Measurements from ENCODE around the gene DHX32. TPM values are rescaled to one million over a fixed set of nuclear protein-coding genes. Genes with fewer than 3 reads are reported as not detected.

The DHX32 gene
- polyA plus RNA-seq, 1 donor (not counting 4 experiments of a cell fraction or from before 2014, with no cell fraction given): 48.3 TPM

- Histone ChIP-seq H3K79me2 (ENCODE audit: control insufficient read depth, insufficient read depth, low read length) (no peaks in the 10 kb centered on the region), H3K9me1 (ENCODE audit: control insufficient read depth, extremely low read depth, insufficient read depth, low read length) (no peaks in the 10 kb centered on the region), H3K9me3 (ENCODE audit: control insufficient read depth, low read depth, low read length) (no peaks in the 10 kb centered on the region), H4K20me1 (ENCODE audit: control insufficient read depth, extremely low read depth, insufficient read depth, low read length) (no peaks in the 10 kb centered on the region), H3K4me2 (ENCODE audit: control insufficient read depth, extremely low read depth, insufficient read depth, low read depth, low read length) (no peak overlapping the region), H3K4me3 (ENCODE audit: control insufficient read depth in 2 of 3, extremely low read depth in 1 of 3, insufficient read depth in 2 of 3, low read depth in 1 of 3, low read length in 3 of 3) (no peak overlapping the region), H3K4me1 (ENCODE audit: control insufficient read depth, extremely low read depth, insufficient read depth, low read length) (no peaks in the 10 kb centered on the region), H3K9ac (ENCODE audit: control insufficient read depth, extremely low read depth, insufficient read depth, low read length) (no peak overlapping the region), H3K27ac (ENCODE audit: control insufficient read depth, insufficient read depth, low read length) (no peak overlapping the region), H3K27me3 (ENCODE audit: control insufficient read depth, extremely low read depth, insufficient read depth, low read length) (no peaks in the 10 kb centered on the region), H2AFZ (ENCODE audit: control insufficient read depth, low read length) (no peak overlapping the region), H3K36me3 (ENCODE audit: control insufficient read depth in 2 of 2, extremely low read depth in 1 of 2, insufficient read depth in 2 of 2, low read length in 2 of 2) (peaks cover 6 to 21% of the 10 kb centered on the region in 2 experiments)
- FAIRE-seq (no peak), DNase-seq (ENCODE audit: low read depth, low spot score) (no peak)
- no peak for TF ChIP-seq EZH2 (IDR thresholded peaks at IDR 0.05; ENCODE audit: low read length)
- no peak for TF ChIP-seq CTCF (optimal IDR thresholded peaks at IDR 0.05 in 1 of 3, IDR thresholded peaks at IDR 0.05 in 1 of 3, conservative IDR thresholded peaks at IDR 0.05 in 1 of 3; ENCODE audit: extremely low read depth in 1 of 3, insufficient read depth in 2 of 3, low read length in 3 of 3)
- dilution Hi-C loops (cut with MboI; ENCODE audit: extremely low pct_ligation_motif_present, low sequenced_read_pairs): no loop called here
These were observed 83.7 kb downstream of the DHX32 start for GRCh38 chr10:125797424-125797823.

- dilution Hi-C loops (cut with MboI; ENCODE audit: extremely low pct_ligation_motif_present, low sequenced_read_pairs): no loop called here
- FAIRE-seq (no peak), DNase-seq (ENCODE audit: low read depth, low spot score) (no peak)
- H3K9ac ChIP-seq (ENCODE audit: control insufficient read depth, extremely low read depth, insufficient read depth, low read length): no peak overlapping the region
- H3K9me3 ChIP-seq (ENCODE audit: control insufficient read depth, low read depth, low read length): no peaks in the 10 kb centered on the region
- H3K4me2 ChIP-seq (ENCODE audit: control insufficient read depth, extremely low read depth, insufficient read depth, low read depth, low read length): no peak overlapping the region
- no peak overlapping the region for H3K4me3 ChIP-seq (ENCODE audit: control insufficient read depth in 2 of 3, extremely low read depth in 1 of 3, insufficient read depth in 2 of 3, low read depth in 1 of 3, low read length in 3 of 3)
- no peak overlapping the region for H2AFZ ChIP-seq (ENCODE audit: control insufficient read depth, low read length)
- no peak overlapping the region for H3K27ac ChIP-seq (ENCODE audit: control insufficient read depth, insufficient read depth, low read length)
- H3K27me3 ChIP-seq (ENCODE audit: control insufficient read depth, extremely low read depth, insufficient read depth, low read length): no peaks in the 10 kb centered on the region
- H3K79me2 ChIP-seq (ENCODE audit: control insufficient read depth, insufficient read depth, low read length): no peaks in the 10 kb centered on the region
- H4K20me1 ChIP-seq (ENCODE audit: control insufficient read depth, extremely low read depth, insufficient read depth, low read length): no peaks in the 10 kb centered on the region
- no peaks in the 10 kb centered on the region for H3K9me1 ChIP-seq (ENCODE audit: control insufficient read depth, extremely low read depth, insufficient read depth, low read length)
- no peak for TF ChIP-seq EZH2 (IDR thresholded peaks at IDR 0.05; ENCODE audit: low read length)
- peaks cover 6 to 26% of the 10 kb centered on the region in 2 experiments for H3K36me3 ChIP-seq (ENCODE audit: control insufficient read depth in 2 of 2, extremely low read depth in 1 of 2, insufficient read depth in 2 of 2, low read length in 2 of 2)
- H3K4me1 ChIP-seq (ENCODE audit: control insufficient read depth, extremely low read depth, insufficient read depth, low read length): no peaks in the 10 kb centered on the region
These were observed 85.4 kb downstream of the DHX32 start for GRCh38 chr10:125795637-125796190.

- no peak overlapping the region for H3K9ac ChIP-seq (ENCODE audit: control insufficient read depth, extremely low read depth, insufficient read depth, low read length)
- no peaks in the 10 kb centered on the region for H3K27me3 ChIP-seq (ENCODE audit: control insufficient read depth, extremely low read depth, insufficient read depth, low read length)
- H3K9me1 ChIP-seq (ENCODE audit: control insufficient read depth, extremely low read depth, insufficient read depth, low read length): no peaks in the 10 kb centered on the region
- H3K79me2 ChIP-seq (ENCODE audit: control insufficient read depth, insufficient read depth, low read length): no peaks in the 10 kb centered on the region
- no peak for DNase-seq (ENCODE audit: low read depth, low spot score)
- no peak for FAIRE-seq
- H3K27ac ChIP-seq (ENCODE audit: control insufficient read depth, insufficient read depth, low read length): no peak overlapping the region
- H3K4me3 ChIP-seq (ENCODE audit: control insufficient read depth in 2 of 3, extremely low read depth in 1 of 3, insufficient read depth in 2 of 3, low read depth in 1 of 3, low read length in 3 of 3): no peak overlapping the region
- dilution Hi-C loops (cut with MboI; ENCODE audit: extremely low pct_ligation_motif_present, low sequenced_read_pairs): no loop called here
- H4K20me1 ChIP-seq (ENCODE audit: control insufficient read depth, extremely low read depth, insufficient read depth, low read length): no peaks in the 10 kb centered on the region
- peaks cover 6 to 26% of the 10 kb centered on the region in 2 experiments for H3K36me3 ChIP-seq (ENCODE audit: control insufficient read depth in 2 of 2, extremely low read depth in 1 of 2, insufficient read depth in 2 of 2, low read length in 2 of 2)
- H2AFZ ChIP-seq (ENCODE audit: control insufficient read depth, low read length): no peak overlapping the region
- no peaks in the 10 kb centered on the region for H3K9me3 ChIP-seq (ENCODE audit: control insufficient read depth, low read depth, low read length)
- H3K4me2 ChIP-seq (ENCODE audit: control insufficient read depth, extremely low read depth, insufficient read depth, low read depth, low read length): no peak overlapping the region
- H3K4me1 ChIP-seq (ENCODE audit: control insufficient read depth, extremely low read depth, insufficient read depth, low read length): no peaks in the 10 kb centered on the region
- TF ChIP-seq EZH2 (IDR thresholded peaks at IDR 0.05; ENCODE audit: low read length) (no peak), CTCF (optimal IDR thresholded peaks at IDR 0.05 in 1 of 3, IDR thresholded peaks at IDR 0.05 in 1 of 3, conservative IDR thresholded peaks at IDR 0.05 in 1 of 3; ENCODE audit: extremely low read depth in 1 of 3, insufficient read depth in 2 of 3, low read length in 3 of 3) (no peak)
These were observed 86.0 kb downstream of the DHX32 start for GRCh38 chr10:125795128-125795527.
